Measurements from ENCODE around the gene MYO16. TPM values are rescaled to one million over a fixed set of nuclear protein-coding genes. Genes with fewer than 3 reads are reported as not detected.

The MYO16 gene
- total RNA-seq, 4 donors from 2014 or later = 0.06 to 0.07 TPM; not detected in 2

DNA sequence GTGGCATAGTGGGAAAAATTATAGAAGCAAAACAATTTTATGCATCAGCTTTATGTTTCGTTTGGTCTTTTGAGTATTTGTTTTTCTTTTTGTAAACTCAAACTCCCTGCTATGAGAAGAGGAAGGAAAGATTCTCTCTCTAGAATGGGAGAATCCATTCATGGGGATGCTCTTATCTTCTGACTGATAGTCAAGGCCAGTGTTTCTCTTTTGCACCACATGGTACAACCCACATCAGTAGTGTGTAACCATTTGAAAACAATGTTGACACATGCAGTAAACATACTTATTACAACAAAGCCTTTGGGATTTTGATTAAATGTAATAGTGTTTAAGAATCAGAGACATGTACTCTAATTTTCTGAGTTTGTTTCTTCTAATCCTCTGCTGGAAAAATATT is 490.5 kb downstream of the MYO16 start:
- DNase-seq (ENCODE audit: low spot score in 2 of 2) = no peak
- no peak for TF ChIP-seq POLR2A (IDR thresholded peaks at IDR 0.05)
- 61 to 72% methylated on average over 1 of the region's 1 CpG for WGBS, 2 donors
- intact Hi-C loops (cut with DNase I; ENCODE audit: low total_unique reads) = no loop called here
- no peak overlapping the region for H3K4me3 ChIP-seq (ENCODE audit: low read depth, poor library complexity, severe bottlenecking)

DNA sequence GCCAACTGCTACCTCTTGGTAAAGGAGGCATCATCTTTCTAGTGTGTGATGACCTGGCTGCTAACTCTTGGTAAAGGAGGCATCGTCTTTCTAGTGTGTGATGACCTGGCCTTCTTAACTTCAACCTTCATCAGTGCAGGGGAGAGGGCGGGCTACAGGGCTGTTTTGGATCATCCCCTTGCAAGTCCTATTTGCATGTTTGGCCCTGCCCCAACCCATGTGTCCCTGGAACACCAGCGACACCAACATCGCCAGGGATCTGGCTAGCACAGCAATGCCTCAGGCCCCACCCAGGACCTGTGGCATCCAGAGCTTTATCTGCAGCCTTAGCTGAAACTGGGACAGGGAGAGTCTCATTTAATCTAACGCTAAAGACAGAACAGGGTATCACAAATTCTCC is 492.4 kb downstream of the MYO16 start:
- H3K4me3 ChIP-seq (ENCODE audit: low read depth, poor library complexity, severe bottlenecking) = no peak overlapping the region
- intact Hi-C loops (cut with DNase I; ENCODE audit: low total_unique reads) = no loop called here

DNA sequence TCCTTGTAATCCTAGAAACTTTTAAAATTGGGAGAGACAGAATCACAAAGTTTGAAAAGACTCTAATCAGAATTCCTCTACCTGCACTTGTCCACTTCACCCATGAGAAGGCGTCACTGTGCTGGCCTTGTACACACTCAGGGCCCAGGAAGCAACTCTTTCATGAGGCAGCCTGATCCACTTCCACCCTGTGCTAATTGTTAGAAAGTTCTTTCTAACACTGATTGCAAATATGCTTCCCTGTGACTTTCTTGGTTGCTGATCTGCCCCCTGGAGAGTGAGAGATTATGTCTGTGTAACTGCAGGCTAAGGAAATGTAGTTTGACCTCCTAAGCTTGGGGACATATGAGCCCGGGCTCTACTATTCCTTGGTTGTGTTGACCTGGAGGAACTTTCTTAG is 494.6 kb downstream of the MYO16 start:
- intact Hi-C loops (cut with DNase I; ENCODE audit: low total_unique reads) = no loop called here
- DNase-seq (ENCODE audit: low spot score in 2 of 2) = no peak
- H3K4me3 ChIP-seq (ENCODE audit: low read depth, poor library complexity, severe bottlenecking) = no peak overlapping the region
- WGBS, 2 donors = 85% methylated on average over 2 of the region's 2 CpGs
- TF ChIP-seq, protein P1, sequence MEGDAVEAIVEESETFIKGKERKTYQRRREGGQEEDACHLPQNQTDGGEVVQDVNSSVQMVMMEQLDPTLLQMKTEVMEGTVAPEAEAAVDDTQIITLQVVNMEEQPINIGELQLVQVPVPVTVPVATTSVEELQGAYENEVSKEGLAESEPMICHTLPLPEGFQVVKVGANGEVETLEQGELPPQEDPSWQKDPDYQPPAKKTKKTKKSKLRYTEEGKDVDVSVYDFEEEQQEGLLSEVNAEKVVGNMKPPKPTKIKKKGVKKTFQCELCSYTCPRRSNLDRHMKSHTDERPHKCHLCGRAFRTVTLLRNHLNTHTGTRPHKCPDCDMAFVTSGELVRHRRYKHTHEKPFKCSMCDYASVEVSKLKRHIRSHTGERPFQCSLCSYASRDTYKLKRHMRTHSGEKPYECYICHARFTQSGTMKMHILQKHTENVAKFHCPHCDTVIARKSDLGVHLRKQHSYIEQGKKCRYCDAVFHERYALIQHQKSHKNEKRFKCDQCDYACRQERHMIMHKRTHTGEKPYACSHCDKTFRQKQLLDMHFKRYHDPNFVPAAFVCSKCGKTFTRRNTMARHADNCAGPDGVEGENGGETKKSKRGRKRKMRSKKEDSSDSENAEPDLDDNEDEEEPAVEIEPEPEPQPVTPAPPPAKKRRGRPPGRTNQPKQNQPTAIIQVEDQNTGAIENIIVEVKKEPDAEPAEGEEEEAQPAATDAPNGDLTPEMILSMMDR (IDR thresholded peaks at IDR 0.05) = no peak
- no peak for TF ChIP-seq POLR2A (IDR thresholded peaks at IDR 0.05)

More for the DNA sequence above, 492.4 kb downstream of the MYO16 start:
- TF ChIP-seq, protein P1 (IDR thresholded peaks at IDR 0.05) = no peak
- no peak for TF ChIP-seq POLR2A (IDR thresholded peaks at IDR 0.05)
- no peak for DNase-seq (ENCODE audit: low spot score in 2 of 2)
- 80 to 83% methylated on average over 5 of the region's 5 CpGs for WGBS, 2 donors

DNA sequence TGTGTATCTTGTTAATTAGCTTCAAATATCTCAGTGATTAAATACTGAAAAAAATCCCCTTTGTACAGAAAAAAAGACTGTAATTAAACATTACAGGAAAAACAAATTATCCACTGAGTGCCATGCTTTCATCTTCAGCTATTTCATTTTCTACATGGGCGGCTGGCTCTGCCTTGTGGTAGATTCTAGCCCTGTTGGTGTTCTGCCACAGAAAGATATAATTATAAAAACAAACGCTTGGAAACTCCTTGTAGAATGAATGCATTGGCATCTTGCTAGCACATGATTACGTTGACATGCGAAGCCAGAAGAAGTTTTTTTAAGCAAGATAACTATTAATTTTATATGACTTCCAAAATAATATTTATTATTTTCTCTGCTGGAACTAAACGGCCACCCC is 496.8 kb downstream of the MYO16 start:
- TF ChIP-seq, protein P1 (IDR thresholded peaks at IDR 0.05) = no peak
- TF ChIP-seq POLR2A (IDR thresholded peaks at IDR 0.05) = no peak
- WGBS, 2 donors = 58 to 64% methylated on average over 5 of the region's 5 CpGs
- intact Hi-C loops (cut with DNase I; ENCODE audit: low total_unique reads) = no loop called here

DNA sequence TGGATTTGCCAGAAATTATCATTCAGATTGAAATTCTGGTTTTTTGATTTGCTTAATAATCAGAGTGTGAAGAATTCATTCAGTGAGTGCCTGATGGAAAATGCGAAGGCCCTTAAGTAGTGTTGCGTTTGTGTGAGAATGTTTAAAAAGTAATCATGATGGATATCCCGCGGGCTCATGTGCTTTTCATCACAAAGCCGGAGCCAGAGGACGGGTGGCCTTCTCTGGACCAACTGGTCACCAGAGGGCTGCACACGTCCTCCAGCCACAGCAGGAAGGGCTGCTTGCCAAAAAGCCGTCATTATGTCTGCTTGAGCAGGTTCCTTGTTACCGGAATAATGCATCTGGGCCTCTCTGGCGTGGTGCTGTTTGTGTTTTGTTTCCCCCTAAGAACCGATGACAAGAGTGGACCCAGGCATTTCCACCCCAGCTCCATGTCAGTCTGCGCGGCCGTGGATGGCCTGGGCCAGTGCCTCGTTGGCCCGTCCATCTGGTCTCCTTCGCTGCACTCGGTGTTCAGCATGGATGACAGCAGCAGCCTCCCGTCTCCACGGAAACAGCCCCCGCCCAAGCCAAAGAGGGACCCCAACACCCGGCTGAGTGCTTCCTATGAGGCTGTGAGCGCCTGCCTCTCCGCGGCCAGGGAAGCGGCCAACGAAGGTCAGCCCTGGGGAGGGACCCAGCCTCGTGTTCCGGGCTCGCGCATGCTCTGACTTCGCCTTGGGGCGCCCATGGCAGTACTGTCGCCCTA is 497.7 kb downstream of the MYO16 start:
- DNase-seq (ENCODE audit: low spot score in 2 of 2) = no peak
- intact Hi-C loops (cut with DNase I; ENCODE audit: low total_unique reads) = no loop called here
- no peak overlapping the region for H3K4me3 ChIP-seq (ENCODE audit: low read depth, poor library complexity, severe bottlenecking)
- TF ChIP-seq POLR2A (IDR thresholded peaks at IDR 0.05) = no peak
- TF ChIP-seq, protein P1 (IDR thresholded peaks at IDR 0.05) = no peak
- WGBS, 2 donors = 86 to 89% methylated on average over 34 of the region's 34 CpGs

More for the DNA sequence above, 496.8 kb downstream of the MYO16 start:
- no peak overlapping the region for H3K4me3 ChIP-seq (ENCODE audit: low read depth, poor library complexity, severe bottlenecking)
- DNase-seq (ENCODE audit: low spot score in 2 of 2) = no peak

DNA sequence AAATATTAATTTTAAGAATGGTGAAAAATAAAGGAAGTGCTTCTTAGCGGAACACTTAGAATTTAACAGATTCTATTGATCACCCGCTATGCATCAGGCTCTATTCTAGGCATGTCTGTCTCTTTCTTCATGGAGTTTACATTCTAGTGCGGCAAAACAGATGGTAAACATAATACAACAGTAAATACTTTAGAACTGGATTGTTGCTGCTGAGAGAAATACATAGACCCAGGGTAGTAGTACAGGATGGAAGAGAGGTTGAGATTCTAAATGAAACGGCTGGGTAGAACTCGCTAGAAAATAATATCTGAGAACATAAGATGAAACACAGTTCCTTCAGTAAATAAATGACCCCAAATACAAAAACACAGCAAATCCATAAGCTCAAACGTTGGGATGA is 498.7 kb downstream of the MYO16 start:
- 82 to 93% methylated on average over 6 of the region's 6 CpGs for WGBS, 2 donors
- intact Hi-C loops (cut with DNase I; ENCODE audit: low total_unique reads) = no loop called here
- TF ChIP-seq, protein P1 (IDR thresholded peaks at IDR 0.05) = no peak
- TF ChIP-seq POLR2A (IDR thresholded peaks at IDR 0.05) = no peak
- H3K4me3 ChIP-seq (ENCODE audit: low read depth, poor library complexity, severe bottlenecking) = no peak overlapping the region
- DNase-seq (ENCODE audit: low spot score in 2 of 2) = no peak
